Mesenchymal stem cell (in vitro differentiated cells and primary cell): Measurements from ENCODE around the gene ATP2B3.

Experiments
- DNase-seq: peaks from one replicate; pipeline ENCODE4 v3.0.0-alpha.2; 2013
- H2AFZ ChIP-seq: one replicate; pipeline ENCODE4 v1.6.1; 2013; ENCODE audit warnings: low read depth, mild to moderate bottlenecking, control low read depth, inconsistent platforms, low read length, moderate library complexity
- H2AK5ac ChIP-seq: 2 replicates; pipeline ENCODE4 v1.6.1; 2013; ENCODE audit warnings: low read length, moderate library complexity, mild to moderate bottlenecking, inconsistent platforms; ENCODE audit not compliant: severe bottlenecking
- H2BK120ac ChIP-seq: one replicate; pipeline ENCODE4 v1.6.1; 2013; ENCODE audit warnings: low read depth, mild to moderate bottlenecking, inconsistent platforms, low read length, moderate library complexity
- H2BK12ac ChIP-seq, 2 experiments: one replicate each; pipeline ENCODE4 v1.6.1; 2013; ENCODE audit warnings: inconsistent platforms in 2 of 2, low read length in 2 of 2, mild to moderate bottlenecking in 2 of 2, moderate library complexity in 2 of 2, control low read depth in 1 of 2
- H2BK15ac ChIP-seq: one replicate; pipeline ENCODE4 v1.6.1; 2013; ENCODE audit warnings: mild to moderate bottlenecking, low read depth, inconsistent platforms; ENCODE audit not compliant: poor library complexity, severe bottlenecking
- H2BK5ac ChIP-seq: 2 replicates; pipeline ENCODE4 v1.6.1; 2013; ENCODE audit warnings: low read depth, mild to moderate bottlenecking, low read length, control low read depth, inconsistent platforms; ENCODE audit not compliant: poor library complexity, severe bottlenecking
- H3K14ac ChIP-seq, 2 experiments: one replicate each; pipeline ENCODE4 v1.6.1; 2013; ENCODE audit warnings: inconsistent platforms in 2 of 2, low read length in 2 of 2, control low read depth in 1 of 2, mild to moderate bottlenecking in 1 of 2, moderate library complexity in 1 of 2
- H3K18ac ChIP-seq, 2 experiments: one replicate each; pipeline ENCODE4 v1.6.1; 2013; ENCODE audit warnings: inconsistent platforms in 2 of 2, low read length in 2 of 2, control low read depth in 1 of 2, low read depth in 1 of 2, mild to moderate bottlenecking in 1 of 2
- H3K23ac ChIP-seq, 2 experiments: one replicate each; pipeline ENCODE4 v1.6.1; 2013; ENCODE audit warnings: inconsistent platforms in 2 of 2, low read length in 2 of 2, mild to moderate bottlenecking in 2 of 2, moderate library complexity in 2 of 2, control low read depth in 1 of 2
- H3K27ac ChIP-seq: 2 replicates; pipeline ENCODE4 v1.5.1; 2013; ENCODE audit warnings: mild to moderate bottlenecking, moderate library complexity, low read length, control low read depth, inconsistent platforms; ENCODE audit not compliant: poor library complexity, severe bottlenecking
- H3K27me3 ChIP-seq, 2 experiments: 2 replicates each; pipeline versions ENCODE4 v1.6.1 to v1.7.0; 2013; ENCODE audit warnings: low read length in 2 of 2, mild to moderate bottlenecking in 2 of 2, moderate library complexity in 2 of 2, control low read depth in 1 of 2, inconsistent platforms in 1 of 2; ENCODE audit not compliant: control insufficient read depth in 1 of 2, insufficient read depth in 1 of 2
- H3K36me3 ChIP-seq, 2 experiments: 2 replicates each; pipeline versions ENCODE4 v1.6.1 to v1.7.0; 2013; ENCODE audit warnings: low read length in 2 of 2, control low read depth in 1 of 2, inconsistent platforms in 1 of 2, low read depth in 1 of 2, mild to moderate bottlenecking in 1 of 2; ENCODE audit not compliant: insufficient read depth in 2 of 2, control insufficient read depth in 1 of 2
- H3K4ac ChIP-seq, 2 experiments: one replicate each; pipeline ENCODE4 v1.6.1; 2013; ENCODE audit warnings: inconsistent platforms in 2 of 2, low read length in 2 of 2, mild to moderate bottlenecking in 2 of 2, moderate library complexity in 2 of 2, control low read depth in 1 of 2, low read depth in 1 of 2
- H3K4me1 ChIP-seq: 2 replicates; pipeline ENCODE4 v1.6.1; 2013; ENCODE audit warnings: low read depth, low read length, control low read depth; ENCODE audit not compliant: control insufficient read depth, insufficient read depth
- H3K4me2 ChIP-seq: 2 replicates; pipeline ENCODE4 v1.6.1; 2013; ENCODE audit warnings: low read length, mild to moderate bottlenecking, inconsistent platforms; ENCODE audit not compliant: poor library complexity, severe bottlenecking
- H3K4me3 ChIP-seq, 2 experiments: 2 replicates each; pipeline versions ENCODE4 v1.5.1 to v1.7.0; 2013; ENCODE audit warnings: low read length in 2 of 2, mild to moderate bottlenecking in 2 of 2, control low read depth in 1 of 2, low read depth in 1 of 2; ENCODE audit not compliant: insufficient read depth in 1 of 2
- H3K79me1 ChIP-seq: replicated peaks from 2 replicates; pipeline ENCODE4 v1.6.1; 2013; ENCODE audit warnings: mild to moderate bottlenecking, control low read depth, low read length, inconsistent platforms; ENCODE audit not compliant: poor library complexity, severe bottlenecking
- H3K9ac ChIP-seq: 2 replicates; pipeline ENCODE4 v1.7.0; 2013; ENCODE audit warnings: mild to moderate bottlenecking, low read length, moderate library complexity
- H3K9me3 ChIP-seq: 2 replicates; pipeline ENCODE4 v1.7.0; 2013; ENCODE audit warnings: mild to moderate bottlenecking, low read length; ENCODE audit not compliant: control insufficient read depth
- H4K8ac ChIP-seq: one replicate; pipeline ENCODE4 v1.6.1; 2013; ENCODE audit warnings: inconsistent platforms, mild to moderate bottlenecking, low read length, moderate library complexity
- H4K91ac ChIP-seq: one replicate; pipeline ENCODE4 v1.6.1; 2013; ENCODE audit warnings: mild to moderate bottlenecking, low read length, inconsistent platforms
- WGBS: methylation state at CpG from one replicate; pipeline ENCODE4 v1.1.7; 2013; ENCODE audit warnings: mixed read lengths; 5-methylcytosine and 5-hydroxymethylcytosine counted together

The ATP2B3 gene

DNA sequence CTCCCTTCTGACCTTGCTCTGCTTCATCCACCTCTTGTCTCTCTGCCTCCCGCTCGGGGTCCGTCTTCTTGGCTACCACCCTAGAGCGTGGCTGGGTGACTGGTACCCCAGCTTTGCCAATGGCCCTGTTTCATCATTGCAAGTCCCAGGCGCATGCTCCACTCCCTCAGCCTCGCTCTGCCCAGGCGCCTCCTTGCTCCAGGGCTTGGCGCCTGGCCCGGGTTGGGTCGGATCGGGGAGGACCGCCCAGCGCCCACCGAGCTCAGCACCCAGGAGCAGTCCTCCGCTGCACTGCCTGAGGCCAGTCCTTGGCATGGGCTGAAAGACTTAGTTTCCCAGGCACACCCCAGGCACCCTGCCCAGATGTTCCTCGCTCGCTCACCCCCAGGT lies 22.1 kb upstream of the ATP2B3 start:
- H3K4me3 ChIP-seq, result peak overlapping the region; percentile 55 to 79
- no peak overlapping the region for H4K91ac ChIP-seq
- H3K79me1 ChIP-seq, result no peaks in the 10 kb centered on the region
- no peak overlapping the region for H2BK5ac ChIP-seq
- H2BK12ac ChIP-seq, result peak overlapping the region in 1 of 2 experiments; percentile 39
- no peak overlapping the region for H2BK120ac ChIP-seq
- no peaks in the 10 kb centered on the region for H3K9me3 ChIP-seq
- no peak overlapping the region for H3K14ac ChIP-seq
- 60% methylated on average over 17 of the region's 17 CpGs for WGBS
- peak overlapping the region; percentile 23 for H2AFZ ChIP-seq
- H3K27me3 ChIP-seq, result peaks cover 0 to 6% of the 10 kb centered on the region in 2 experiments
- no peak overlapping the region for H2BK15ac ChIP-seq
- H3K27ac ChIP-seq, result no peak overlapping the region
- peak overlapping the region; percentile 70 for H3K9ac ChIP-seq
- DNase-seq, result no peak
- no peak overlapping the region for H4K8ac ChIP-seq
- H3K36me3 ChIP-seq, result no peaks in the 10 kb centered on the region
- H3K18ac ChIP-seq, result peak overlapping the region in 1 of 2 experiments; percentile 70
- no peak overlapping the region for H3K23ac ChIP-seq
- H2AK5ac ChIP-seq, result no peak overlapping the region
- no peak overlapping the region for H3K4ac ChIP-seq
- peak overlapping the region; percentile 65 for H3K4me2 ChIP-seq
- peaks cover 36% of the 10 kb centered on the region for H3K4me1 ChIP-seq

DNA sequence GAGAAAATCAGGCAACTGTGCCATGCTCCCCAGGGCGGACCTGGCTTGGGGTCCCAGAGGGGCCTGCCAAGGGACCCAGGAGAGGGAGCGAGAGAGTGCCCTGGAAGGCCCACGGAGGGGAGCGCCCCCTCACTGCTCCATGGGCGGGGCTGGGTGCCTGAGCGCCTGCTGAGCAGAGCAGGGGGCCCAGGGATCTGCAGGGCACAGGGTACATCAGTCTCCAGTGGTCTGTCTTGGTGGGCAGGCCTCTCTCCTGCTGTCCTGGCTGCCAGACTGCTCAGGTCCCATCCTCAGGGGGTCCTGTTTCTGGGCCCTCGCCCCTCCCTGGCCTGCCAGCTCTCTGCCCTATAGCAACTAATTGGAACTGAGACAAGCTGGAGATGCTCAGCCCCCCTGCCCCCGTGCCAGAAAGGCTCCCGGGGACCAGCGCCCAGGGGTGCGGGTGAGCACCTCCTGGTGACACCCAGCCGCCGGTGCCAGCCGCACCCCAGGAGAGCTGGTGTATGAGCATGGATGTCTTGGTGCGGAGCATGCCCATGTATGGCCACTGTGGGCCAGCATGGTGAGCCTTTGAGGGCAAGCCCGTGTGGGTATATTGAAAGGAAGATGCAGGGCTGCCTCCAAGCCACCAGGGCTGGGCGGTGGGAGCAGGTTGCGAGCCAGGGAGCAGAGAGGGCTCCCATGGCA lies 21.4 kb upstream of the ATP2B3 start:
- Histone ChIP-seq H3K79me1 (no peaks in the 10 kb centered on the region), H3K9ac (peak overlapping the region; percentile 70), H3K27me3 (peaks cover 0 to 6% of the 10 kb centered on the region in 2 experiments), H3K36me3 (no peaks in the 10 kb centered on the region), H2AFZ (no peak overlapping the region), H3K4ac (no peak overlapping the region), H3K18ac (no peak overlapping the region), H3K14ac (no peak overlapping the region), H2BK120ac (no peak overlapping the region), H3K4me2 (peak overlapping the region; percentile 65), H2AK5ac (no peak overlapping the region), H2BK15ac (no peak overlapping the region), H3K4me3 (peak overlapping the region in 1 of 2 experiments; percentile 79), H2BK12ac (no peak overlapping the region), H3K23ac (no peak overlapping the region), H4K8ac (no peak overlapping the region), H3K4me1 (peaks cover 31% of the 10 kb centered on the region), H3K27ac (no peak overlapping the region), H2BK5ac (no peak overlapping the region), H3K9me3 (no peaks in the 10 kb centered on the region), H4K91ac (peak overlapping the region; percentile 7)
- 87% methylated on average over 17 of the region's 18 CpGs for WGBS
- no peak for DNase-seq

- Histone ChIP-seq H3K4me2 (no peak overlapping the region), H3K23ac (no peak overlapping the region), H2BK12ac (no peak overlapping the region), H3K4me1 (peaks cover 26% of the 10 kb centered on the region), H2BK5ac (no peak overlapping the region), H3K27ac (no peak overlapping the region), H2AFZ (no peak overlapping the region), H3K18ac (no peak overlapping the region), H3K4ac (no peak overlapping the region), H3K9me3 (no peaks in the 10 kb centered on the region), H4K8ac (no peak overlapping the region), H3K27me3 (peaks cover 0 to 6% of the 10 kb centered on the region in 2 experiments), H3K4me3 (no peak overlapping the region), H4K91ac (peak overlapping the region; percentile 7), H3K79me1 (no peaks in the 10 kb centered on the region), H3K36me3 (no peaks in the 10 kb centered on the region), H2AK5ac (no peak overlapping the region), H3K9ac (no peak overlapping the region), H2BK15ac (no peak overlapping the region), H2BK120ac (no peak overlapping the region), H3K14ac (no peak overlapping the region)
- DNase-seq, result no peak
- WGBS, result no CpG with 5 or more reads among the region's 8 CpGs
Observed at GRCh38 chrX:153496590-153496959, 20.9 kb upstream of the ATP2B3 start.

DNA sequence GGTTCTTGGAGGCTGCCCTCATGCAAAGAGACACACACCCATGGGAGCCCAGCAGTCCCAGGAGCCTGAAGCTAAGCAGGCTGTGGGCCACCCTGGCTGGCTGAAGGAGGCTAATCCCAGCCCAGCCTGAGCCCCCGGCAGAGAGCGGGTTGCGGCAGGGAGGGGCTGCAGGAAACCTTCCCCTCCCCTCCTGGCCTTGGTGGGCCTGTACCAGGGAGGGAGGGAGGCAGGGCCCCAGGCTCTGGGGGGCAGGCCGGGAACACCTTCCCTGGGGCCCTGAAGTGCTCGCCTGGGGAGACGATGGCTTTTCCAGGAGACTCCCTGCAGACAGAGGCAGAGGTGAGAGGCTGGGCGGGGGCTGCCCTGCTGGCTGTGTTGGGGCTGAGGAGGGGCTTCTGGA lies 19.0 kb upstream of the ATP2B3 start:
- H2AK5ac ChIP-seq, result no peak overlapping the region
- no peak overlapping the region for H2BK15ac ChIP-seq
- H3K4me2 ChIP-seq, result no peak overlapping the region
- H3K23ac ChIP-seq, result no peak overlapping the region
- no peak overlapping the region for H2BK5ac ChIP-seq
- H2BK12ac ChIP-seq, result no peak overlapping the region
- no peak overlapping the region for H3K4ac ChIP-seq
- DNase-seq, result no peak
- H3K4me1 ChIP-seq, result peaks cover 24% of the 10 kb centered on the region
- H3K27ac ChIP-seq, result no peak overlapping the region
- WGBS, result 75% methylated on average over 6 of the region's 7 CpGs
- no peak overlapping the region for H4K91ac ChIP-seq
- no peak overlapping the region for H2BK120ac ChIP-seq
- H3K36me3 ChIP-seq, result no peaks in the 10 kb centered on the region
- no peak overlapping the region for H4K8ac ChIP-seq
- no peak overlapping the region for H3K14ac ChIP-seq
- no peak overlapping the region for H2AFZ ChIP-seq
- H3K27me3 ChIP-seq, result peaks cover 0 to 6% of the 10 kb centered on the region in 2 experiments
- no peaks in the 10 kb centered on the region for H3K9me3 ChIP-seq
- no peak overlapping the region for H3K4me3 ChIP-seq
- H3K9ac ChIP-seq, result no peak overlapping the region
- no peak overlapping the region for H3K18ac ChIP-seq
- H3K79me1 ChIP-seq, result no peaks in the 10 kb centered on the region
